Right ventricle myocardium superior (tissue), 1 donor: Measurements from ENCODE around the gene CPNE9. TPM values are rescaled to one million over a fixed set of nuclear protein-coding genes. Genes with fewer than 3 reads are reported as not detected.
"Not testable (repeated sequence)": the region's sequence is repeated elsewhere in the genome, so short reads cannot be mapped to it uniquely, and the experiment has no call there.

ENCODE experiments used
- ATAC-seq: fragments of 200-7000 bp; cut with Tn5 transposase; one replicate; pipeline ENCODE4 v1.9.1; 2020; ENCODE audit warnings: mild to moderate bottlenecking; ENCODE audit not compliant: poor library complexity
- DNase-seq: peaks from one replicate; pipeline ENCODE4 v3.0.0-alpha.2; 2020
- intact Hi-C: fragments of 100-400 bp; cut with DNase I; formaldehyde crosslinking; loops from one replicate; pipeline ENCODE4 v1.11.2; 2022
- total RNA-seq: library from RNA; stranded (reverse); fragmentation: NEBNext Ultra II Directional; extraction: Animal tissue kit (Norgen Biotek cat#: 25700); gene quantifications from one replicate; pipeline ENCODE4 v1.2.1, GENCODE V29; 2021
- donor health status: DM: no; HTN: yes; CAD: no; lungs with severe emphysema.

The CPNE9 gene
- total RNA-seq, 1 donor from 2014 or later, result not detected

- intact Hi-C loops, result no loop called here
- DNase-seq (no peak), ATAC-seq (no peak)
Observed at GRCh38 chr3:9760779-9761505, 57.3 kb downstream of the CPNE9 start.

- ATAC-seq, result no peak
Observed at GRCh38 chr3:9761919-9762318, 58.3 kb downstream of the CPNE9 start.

GRCh38 chr3:9762871-9763270 is 59.2 kb downstream of the CPNE9 start:
- no peak for DNase-seq
- intact Hi-C loops, result no loop called here
- ATAC-seq, result no peak

More at GRCh38 chr3:9761919-9762318, 58.3 kb downstream of the CPNE9 start:
- intact Hi-C loops, result no loop called here
- DNase-seq, result no peak

- DNase-seq (no peak), ATAC-seq (no peak)
- intact Hi-C loops, result no loop called here
Observed at GRCh38 chr3:9765865-9766264, 62.2 kb downstream of the CPNE9 start.

- ATAC-seq, result no peak
- intact Hi-C loops, result no loop called here
- DNase-seq, result peak; percentile 60
Observed at GRCh38 chr3:9767418-9767817, 63.8 kb downstream of the CPNE9 start.

- DNase-seq (no peak), ATAC-seq (no peak)
- intact Hi-C loops, result no loop called here
Observed at GRCh38 chr3:9768141-9768775, 64.6 kb downstream of the CPNE9 start.

- ATAC-seq (no peak), DNase-seq (no peak)
- intact Hi-C loops, result no loop called here
Observed at GRCh38 chr3:9769012-9769411, 65.4 kb downstream of the CPNE9 start.

- ATAC-seq, result peak; percentile 97
- DNase-seq, result peak; percentile 92
- intact Hi-C loops, result no loop called here
Observed at GRCh38 chr3:9769426-9770275, 66.0 kb downstream of the CPNE9 start, which contains the start of gene CAMK1. CAMK1 (minus strand) TSS chr3:9769947; CDS start chr3:9767749, 2,198 bp downstream.

GRCh38 chr3:9770276-9770812 is 66.7 kb downstream of the CPNE9 start:
- DNase-seq (peak; percentile 94), ATAC-seq (peak; percentile 55)
- intact Hi-C loops, result no loop called here

- ATAC-seq, DNase-seq, intact Hi-C loops: not testable (repeated sequence)
Observed at GRCh38 chr3:9771007-9771406, 67.4 kb downstream of the CPNE9 start.

- intact Hi-C loops, result no loop called here
- no peak for DNase-seq
- no peak for ATAC-seq
Observed at GRCh38 chr3:9776896-9777693, 73.5 kb downstream of the CPNE9 start.

- intact Hi-C loops, result no loop called here
- no peak for DNase-seq
- no peak for ATAC-seq
Observed at GRCh38 chr3:9777694-9778021, 74.0 kb downstream of the CPNE9 start.

- intact Hi-C loops, result no loop called here
- ATAC-seq, result no peak
- peak; percentile 1 for DNase-seq
Observed at GRCh38 chr3:9778143-9779074, 74.8 kb downstream of the CPNE9 start.

- ATAC-seq (no peak), DNase-seq (peak; percentile 56)
- intact Hi-C loops, result no loop called here
Observed at GRCh38 chr3:9779075-9779593, 75.5 kb downstream of the CPNE9 start.
